GM18507 (cell line): ENCODE data around the gene ZNF440.
"Not testable (repeated sequence)": the region's sequence is repeated elsewhere in the genome, so short reads cannot be mapped to it uniquely, and the experiment has no call there.

Experiments
- DNase-seq: peaks from one replicate; pipeline ENCODE4 v3.0.0; 2011; ENCODE audit warnings: low read depth; ENCODE audit not compliant: insufficient read length; ENCODE audit errors: extremely low spot score
- FAIRE-seq: peaks from 2 replicates; lab custom pipeline; 2011; peaks lifted over from hg19 to GRCh38; lab: Jason Lieb, UNC

The ZNF440 gene

GRCh38 chr19:11814029-11814699 is at the start of gene ZNF440:
TSS of gene ZNF440 (plus strand) at chr19:11814273. CDS start at chr19:11814448, 175 bp downstream.
- DNase-seq (peak; percentile 97), FAIRE-seq (peak; percentile 81)

- FAIRE-seq (peak; percentile 96), DNase-seq (peak; percentile 87)
Measured at GRCh38 chr19:11766597-11767591, 47.2 kb upstream of the ZNF440 start, which contains the start of gene ZNF441. TSS of gene ZNF441 (plus strand) at chr19:11767000. CDS start at chr19:11767194, 194 bp downstream.

GRCh38 chr19:11767633-11768133 is 46.4 kb upstream of the ZNF440 start:
- DNase-seq, result peak; percentile 37
- FAIRE-seq, result peak; percentile 26

- DNase-seq, result no peak
- no peak for FAIRE-seq
Measured at GRCh38 chr19:11769995-11770394, 44.1 kb upstream of the ZNF440 start.

GRCh38 chr19:11771520-11771919 is 42.6 kb upstream of the ZNF440 start:
- not testable (repeated sequence) for DNase-seq, FAIRE-seq

GRCh38 chr19:11776669-11777068 is 37.4 kb upstream of the ZNF440 start:
- not testable (repeated sequence) for FAIRE-seq, DNase-seq

- no peak for DNase-seq
- no peak for FAIRE-seq
Measured at GRCh38 chr19:11780431-11781020, 33.5 kb upstream of the ZNF440 start.

- DNase-seq (no peak), FAIRE-seq (no peak)
Measured at GRCh38 chr19:11781295-11782057, 32.6 kb upstream of the ZNF440 start.

GRCh38 chr19:11783767-11784166 is 30.3 kb upstream of the ZNF440 start:
- DNase-seq (no peak), FAIRE-seq (no peak)

GRCh38 chr19:11784356-11784755 is 29.7 kb upstream of the ZNF440 start:
- no peak for FAIRE-seq
- DNase-seq, result no peak

- FAIRE-seq (no peak), DNase-seq (no peak)
Measured at GRCh38 chr19:11787536-11787935, 26.5 kb upstream of the ZNF440 start.

GRCh38 chr19:11792942-11793341 is 21.1 kb upstream of the ZNF440 start:
- FAIRE-seq, result no peak
- DNase-seq, result no peak

GRCh38 chr19:11797491-11797890 is 16.6 kb upstream of the ZNF440 start:
- FAIRE-seq (peak; percentile 91), DNase-seq (peak; percentile 56)

GRCh38 chr19:11798391-11799330 is 15.4 kb upstream of the ZNF440 start, which contains the start of gene ZNF491:
TSS of gene ZNF491 (plus strand) at chr19:11798523. CDS start at chr19:11805954, 7,431 bp downstream.
- FAIRE-seq (peak; percentile 83), DNase-seq (peak; percentile 76)

GRCh38 chr19:11806354-11807098 is 7.5 kb upstream of the ZNF440 start:
- no peak for DNase-seq
- FAIRE-seq, result no peak

- no peak for DNase-seq
- FAIRE-seq, result no peak
Measured at GRCh38 chr19:11807099-11807380, 7.0 kb upstream of the ZNF440 start.

GRCh38 chr19:11813703-11814028 is 407 bp upstream of the ZNF440 start:
- FAIRE-seq (no peak), DNase-seq (no peak)

GRCh38 chr19:11814700-11815035 is 595 bp downstream of the ZNF440 start:
- DNase-seq, result no peak
- no peak for FAIRE-seq
